Testis (tissue), 2 donors: ENCODE data around the gene TRMT2A.

ENCODE experiments used
- CTCF ChIP-seq, 3 experiments: fragments of 450-650 bp in 2 of 3; fragments of 200-600 bp in 1 of 3; sonication (generic) in 1 of 3; IDR thresholded peaks; one replicate each; pipeline ENCODE4 v1.5.1; 2016 to 2019; ENCODE audit warnings: antibody characterized with exemption in 3 of 3, mild to moderate bottlenecking in 2 of 3, moderate library complexity in 1 of 3
- POLR2A ChIP-seq: fragments of 450-650 bp; IDR thresholded peaks from one replicate; pipeline ENCODE4 v1.6.1; 2017; ENCODE audit warnings: antibody characterized with exemption, mild to moderate bottlenecking, moderate library complexity

GRCh38 chr22:20076627-20077172 lies 40.3 kb downstream of the TRMT2A start:
- TF ChIP-seq CTCF (IDR thresholded peaks at IDR 0.05) (no peak), POLR2A (no peak)
